A673 (cell line): ENCODE results near the gene GPR39. TPM values are rescaled to one million over a fixed set of nuclear protein-coding genes. Genes with fewer than 3 reads are reported as not detected.

Experiments used
- BruUV-seq: library from RNA; stranded (reverse); fragments of 400-500 nt; replicated peaks from 2 replicates; lab custom pipeline; 2021; lab: Mats Ljungman, UMichigan
- CTCF ChIA-PET: fragments of 300-600 bp; sonication (Branson Sonifier 250); formaldehyde crosslinking; loops from one replicate; lab custom pipeline; 2022; ENCODE audit warnings: antibody characterized with exemption; lab: Charles Lee
- POLR2A ChIA-PET: fragments of 300-600 bp; sonication (Branson Sonifier 250); formaldehyde crosslinking; loops from one replicate; lab custom pipeline; 2022; ENCODE audit warnings: antibody characterized with exemption; ENCODE audit not compliant: low non-redundant PET; lab: Charles Lee
- DNase-seq: peaks from one replicate; pipeline ENCODE4 v3.0.0-alpha.2; 2015; ENCODE audit warnings: low spot score
- H3K27ac ChIP-seq: fragments of 200-600 bp; sonication (generic); 2 replicates; pipeline ENCODE4 v1.5.1; 2016; ENCODE audit warnings: mixed run types, low read depth, mild to moderate bottlenecking, mixed read lengths, antibody characterized with exemption, low read length; ENCODE audit not compliant: poor library complexity, severe bottlenecking
- H3K27me3 ChIP-seq: fragments of 200-600 bp; sonication (generic); replicated peaks from 2 replicates; pipeline ENCODE4 v1.6.1; 2017; ENCODE audit warnings: mixed run types, low read depth, mild to moderate bottlenecking, mixed read lengths, antibody characterized with exemption, low read length; ENCODE audit not compliant: insufficient read depth, poor library complexity
- H3K36me3 ChIP-seq: fragments of 200-600 bp; sonication (generic); 2 replicates; pipeline ENCODE4 v1.6.1; 2016; ENCODE audit warnings: mixed run types, mild to moderate bottlenecking, mixed read lengths, antibody characterized with exemption, low read length; ENCODE audit not compliant: insufficient read depth, poor library complexity, severe bottlenecking
- H3K4me1 ChIP-seq: fragments of 200-600 bp; sonication (generic); 2 replicates; pipeline ENCODE4 v1.6.1; 2017; ENCODE audit warnings: mixed run types, mild to moderate bottlenecking, mixed read lengths, antibody characterized with exemption, low read length; ENCODE audit not compliant: insufficient read depth, poor library complexity, severe bottlenecking
- H3K4me3 ChIP-seq: fragments of 200-600 bp; sonication (generic); 2 replicates; pipeline ENCODE4 v1.5.1; 2016; ENCODE audit warnings: low read depth, mixed run types, mild to moderate bottlenecking, mixed read lengths, low read length; ENCODE audit not compliant: poor library complexity, severe bottlenecking
- H3K9me3 ChIP-seq: fragments of 200-600 bp; sonication (generic); 2 replicates; pipeline ENCODE4 v1.6.1; 2016; ENCODE audit warnings: mixed run types, low read depth, mild to moderate bottlenecking, mixed read lengths, antibody characterized with exemption, low read length; ENCODE audit not compliant: poor library complexity, severe bottlenecking
- CTCF ChIP-seq: fragments of 300-800, 200-600 bp; sonication (generic); conservative IDR thresholded peaks from 2 replicates; pipeline ENCODE4 v1.5.1; 2017; ENCODE audit warnings: low read depth, mild to moderate bottlenecking, antibody characterized with exemption, low read length, moderate library complexity, mixed read lengths
- EZH2 ChIP-seq: fragments of 200-600 bp; sonication (generic); IDR thresholded peaks from 2 replicates; pipeline ENCODE4 v1.6.1; 2017; ENCODE audit warnings: borderline replicate concordance, low read depth, mild to moderate bottlenecking, mixed read lengths, antibody characterized with exemption, low read length; ENCODE audit not compliant: poor library complexity, severe bottlenecking
- intact Hi-C: fragments of 100-400 bp; cut with micrococcal nuclease; formaldehyde crosslinking; loops from one replicate; pipeline ENCODE4 v1.10.0; 2022; ENCODE audit not compliant: unreplicated experiment
- total RNA-seq: library from RNA; stranded (reverse); gene quantifications from 2 replicates; pipeline ENCODE4 v1.2.3, GENCODE V29; 2021

The GPR39 gene
- total RNA-seq, 1 experiment from 2014 or later = 3.6 TPM

GRCh38 chr2:132429351-132429750 is 12.7 kb downstream of the GPR39 start:
- ChIA-PET CTCF (no interaction called here), POLR2A (no interaction called here)
- H3K27ac ChIP-seq = no peak overlapping the region
- H3K36me3 ChIP-seq = no peaks in the 10 kb centered on the region
- no peaks in the 10 kb centered on the region for H3K27me3 ChIP-seq
- DNase-seq = no peak
- BruUV-seq = no TSS peak
- TF ChIP-seq CTCF = no peak
- no peak for TF ChIP-seq EZH2
- no peaks in the 10 kb centered on the region for H3K4me1 ChIP-seq
- H3K9me3 ChIP-seq = no peaks in the 10 kb centered on the region
- no peak overlapping the region for H3K4me3 ChIP-seq
- intact Hi-C loops = no loop called here

DNA sequence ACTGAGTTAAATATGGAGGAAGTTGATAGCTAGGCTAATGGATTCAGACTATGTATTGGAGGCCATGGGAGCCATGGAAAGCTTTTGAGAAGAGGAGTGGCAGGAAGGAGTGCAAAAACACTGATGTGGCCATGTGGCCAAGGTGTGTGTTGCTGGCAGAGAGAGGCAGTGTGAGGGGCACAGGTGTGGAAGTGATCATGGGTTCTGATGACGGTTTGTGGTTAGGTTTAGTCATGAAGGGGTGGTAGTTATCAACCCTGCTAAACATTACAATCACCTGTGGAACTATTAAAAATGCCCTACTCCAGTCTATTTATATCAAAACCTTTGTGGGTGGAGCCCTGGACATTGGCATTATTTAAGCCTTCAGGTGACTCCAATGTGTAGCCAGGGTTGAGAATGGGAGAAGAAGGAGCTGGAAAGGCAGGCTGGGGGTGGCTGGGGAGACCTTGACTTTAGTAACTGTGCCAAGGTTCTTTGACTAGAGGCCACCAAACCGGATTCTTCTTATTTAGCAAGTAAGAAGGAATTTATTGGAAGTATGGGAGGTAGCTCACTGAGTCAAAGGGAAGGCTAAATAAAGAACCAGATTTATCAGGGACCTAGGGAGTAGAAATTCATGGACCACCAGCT is 13.5 kb downstream of the GPR39 start:
- no peaks in the 10 kb centered on the region for H3K9me3 ChIP-seq
- H3K27me3 ChIP-seq = no peaks in the 10 kb centered on the region
- ChIA-PET CTCF (no interaction called here), POLR2A (no interaction called here)
- no peak for DNase-seq
- no TSS peak for BruUV-seq
- no peak for TF ChIP-seq CTCF
- TF ChIP-seq EZH2 = no peak
- H3K36me3 ChIP-seq = no peaks in the 10 kb centered on the region
- intact Hi-C loops = no loop called here
- no peak overlapping the region for H3K27ac ChIP-seq
- no peak overlapping the region for H3K4me3 ChIP-seq
- H3K4me1 ChIP-seq = no peaks in the 10 kb centered on the region

- Histone ChIP-seq H3K27me3 (no peaks in the 10 kb centered on the region), H3K4me1 (no peaks in the 10 kb centered on the region), H3K27ac (no peak overlapping the region), H3K9me3 (no peaks in the 10 kb centered on the region), H3K36me3 (no peaks in the 10 kb centered on the region), H3K4me3 (no peak overlapping the region)
- TF ChIP-seq EZH2 (no peak), CTCF (no peak)
- intact Hi-C loops = no loop called here
- ChIA-PET POLR2A (no interaction called here), CTCF (no interaction called here)
- no peak for DNase-seq
- no TSS peak for BruUV-seq
Measured at GRCh38 chr2:132430895-132431294, 14.3 kb downstream of the GPR39 start.
